HFFc6 (cell line): ENCODE data around the gene LRCOL1. TPM values are rescaled to one million over a fixed set of nuclear protein-coding genes. Genes with fewer than 3 reads are reported as not detected.
A peak's percentile ranks its signal among the peaks of the same experiment; 100 is the strongest.

Experiments
- DNase-seq: peaks from one replicate; pipeline ENCODE4 v3.0.0-alpha.2; 2018
- H3K27ac Mint-ChIP-seq: 2 replicates; pipeline ENCODE4 v1.8.0; 2020; ENCODE audit warnings: mild to moderate bottlenecking, mixed read lengths
- H3K27me3 Mint-ChIP-seq: 2 replicates; pipeline ENCODE4 v1.8.0; 2021; ENCODE audit warnings: mild to moderate bottlenecking, moderate library complexity, mixed read lengths; ENCODE audit not compliant: insufficient read depth
- H3K36me3 Mint-ChIP-seq: 2 replicates; pipeline ENCODE4 v1.8.0; 2021; ENCODE audit warnings: low read depth, mixed read lengths
- H3K4me1 Mint-ChIP-seq: 2 replicates; pipeline ENCODE4 v1.8.0; 2020; ENCODE audit warnings: low read depth, mixed read lengths
- H3K4me3 Mint-ChIP-seq: 2 replicates; pipeline ENCODE4 v1.8.0; 2020; ENCODE audit warnings: mild to moderate bottlenecking, moderate library complexity, mixed read lengths
- H3K9me3 Mint-ChIP-seq: 2 replicates; pipeline ENCODE4 v1.8.0; 2020; ENCODE audit warnings: mild to moderate bottlenecking, mixed read lengths
- total RNA-seq, 6 experiments: library from RNA; stranded (reverse); fragmentation: NEBNext Ultra II Directional; extraction: Animal tissue kit (Norgen Biotek cat#: 25700); gene quantifications; 2 replicates in 1 of 6; 3 replicates in 5 of 6; pipeline ENCODE4 v1.2.3, GENCODE V29; 2021
- TF ChIP-seq, protein P1 (sequence below): fragments of 200-600 bp; sonication (generic); IDR thresholded peaks from 2 replicates; pipeline ENCODE4 v1.5.0; 2021; ENCODE audit warnings: antibody characterized with exemption, mild to moderate bottlenecking

The LRCOL1 gene
- total RNA-seq, 6 experiments from 2014 or later = 0.23 to 1.00 (median 0.52) TPM

DNA sequence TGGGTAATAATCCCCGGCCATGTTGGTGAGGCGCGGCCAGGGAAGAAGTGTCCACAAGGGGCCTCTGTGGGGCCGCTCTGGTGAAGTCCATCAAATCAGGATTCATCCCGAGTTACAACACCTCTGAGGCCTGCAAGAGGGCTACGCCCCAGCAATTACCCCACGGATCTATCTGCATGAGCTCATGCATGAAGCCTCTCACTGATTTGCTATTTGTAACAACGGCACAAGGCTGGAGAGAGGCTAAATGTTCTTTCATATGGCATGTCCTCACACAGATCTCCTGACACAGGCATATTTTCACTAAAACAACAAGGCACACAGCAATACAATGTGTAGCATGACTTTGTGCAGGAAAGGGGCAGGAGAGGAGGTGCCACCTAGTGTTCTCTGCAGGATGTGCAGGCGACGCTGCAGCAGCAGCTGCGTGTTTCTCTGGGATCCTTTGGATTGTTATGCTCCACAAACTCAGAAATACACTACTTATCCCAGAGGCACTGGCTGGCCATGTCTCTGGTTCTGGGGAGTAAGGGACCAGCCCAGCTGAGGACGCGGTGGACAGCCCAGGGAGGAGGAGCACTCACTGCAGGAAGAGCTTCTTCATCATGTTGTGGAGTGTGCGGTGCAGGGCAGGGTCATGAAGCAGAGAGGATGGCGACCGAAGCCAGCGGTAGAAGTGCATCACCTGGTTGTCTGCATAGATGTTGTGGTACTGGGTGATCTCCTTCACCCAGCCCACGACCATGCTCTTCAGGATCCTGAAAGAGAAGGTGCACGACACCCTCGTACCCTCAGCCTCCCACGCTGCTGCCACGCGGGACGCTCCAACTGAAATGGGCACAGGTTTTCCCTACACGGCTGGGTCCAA is 28.4 kb upstream of the LRCOL1 start:
- no peak overlapping the region for H3K4me3 Mint-ChIP-seq
- H3K27ac Mint-ChIP-seq = no peak overlapping the region
- H3K4me1 Mint-ChIP-seq = no peaks in the 10 kb centered on the region
- DNase-seq = peak; percentile 53
- H3K9me3 Mint-ChIP-seq = no peaks in the 10 kb centered on the region
- peaks cover 2% of the 10 kb centered on the region for H3K27me3 Mint-ChIP-seq
- H3K36me3 Mint-ChIP-seq = peaks cover 35% of the 10 kb centered on the region
- TF ChIP-seq, protein P1, sequence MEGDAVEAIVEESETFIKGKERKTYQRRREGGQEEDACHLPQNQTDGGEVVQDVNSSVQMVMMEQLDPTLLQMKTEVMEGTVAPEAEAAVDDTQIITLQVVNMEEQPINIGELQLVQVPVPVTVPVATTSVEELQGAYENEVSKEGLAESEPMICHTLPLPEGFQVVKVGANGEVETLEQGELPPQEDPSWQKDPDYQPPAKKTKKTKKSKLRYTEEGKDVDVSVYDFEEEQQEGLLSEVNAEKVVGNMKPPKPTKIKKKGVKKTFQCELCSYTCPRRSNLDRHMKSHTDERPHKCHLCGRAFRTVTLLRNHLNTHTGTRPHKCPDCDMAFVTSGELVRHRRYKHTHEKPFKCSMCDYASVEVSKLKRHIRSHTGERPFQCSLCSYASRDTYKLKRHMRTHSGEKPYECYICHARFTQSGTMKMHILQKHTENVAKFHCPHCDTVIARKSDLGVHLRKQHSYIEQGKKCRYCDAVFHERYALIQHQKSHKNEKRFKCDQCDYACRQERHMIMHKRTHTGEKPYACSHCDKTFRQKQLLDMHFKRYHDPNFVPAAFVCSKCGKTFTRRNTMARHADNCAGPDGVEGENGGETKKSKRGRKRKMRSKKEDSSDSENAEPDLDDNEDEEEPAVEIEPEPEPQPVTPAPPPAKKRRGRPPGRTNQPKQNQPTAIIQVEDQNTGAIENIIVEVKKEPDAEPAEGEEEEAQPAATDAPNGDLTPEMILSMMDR = peak; percentile 87

DNA sequence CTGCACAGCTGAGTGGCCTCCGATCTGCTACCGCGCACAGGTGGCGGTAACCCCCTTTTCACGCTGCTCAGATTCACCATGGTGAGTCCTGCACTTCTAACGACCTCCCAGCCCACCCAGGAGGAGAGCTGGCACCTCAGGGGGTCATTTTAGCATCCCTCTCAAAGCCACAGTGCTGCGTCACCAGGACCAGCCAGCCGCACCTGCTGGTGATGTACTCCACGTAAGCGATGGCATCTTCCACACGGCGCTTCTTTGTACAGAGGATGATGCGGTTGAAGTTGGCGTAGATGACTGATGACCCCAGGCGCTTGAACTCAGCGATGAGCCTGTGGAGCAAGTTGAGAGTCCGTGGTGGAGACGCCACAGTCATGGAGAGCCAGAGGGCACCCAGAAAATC is 27.4 kb upstream of the LRCOL1 start:
- Mint-ChIP-seq H3K9me3 (no peaks in the 10 kb centered on the region), H3K4me1 (no peaks in the 10 kb centered on the region), H3K27me3 (peaks cover 2% of the 10 kb centered on the region), H3K4me3 (no peak overlapping the region), H3K36me3 (peaks cover 35% of the 10 kb centered on the region), H3K27ac (no peak overlapping the region)
- TF ChIP-seq, protein P1 = no peak
- DNase-seq = no peak

DNA sequence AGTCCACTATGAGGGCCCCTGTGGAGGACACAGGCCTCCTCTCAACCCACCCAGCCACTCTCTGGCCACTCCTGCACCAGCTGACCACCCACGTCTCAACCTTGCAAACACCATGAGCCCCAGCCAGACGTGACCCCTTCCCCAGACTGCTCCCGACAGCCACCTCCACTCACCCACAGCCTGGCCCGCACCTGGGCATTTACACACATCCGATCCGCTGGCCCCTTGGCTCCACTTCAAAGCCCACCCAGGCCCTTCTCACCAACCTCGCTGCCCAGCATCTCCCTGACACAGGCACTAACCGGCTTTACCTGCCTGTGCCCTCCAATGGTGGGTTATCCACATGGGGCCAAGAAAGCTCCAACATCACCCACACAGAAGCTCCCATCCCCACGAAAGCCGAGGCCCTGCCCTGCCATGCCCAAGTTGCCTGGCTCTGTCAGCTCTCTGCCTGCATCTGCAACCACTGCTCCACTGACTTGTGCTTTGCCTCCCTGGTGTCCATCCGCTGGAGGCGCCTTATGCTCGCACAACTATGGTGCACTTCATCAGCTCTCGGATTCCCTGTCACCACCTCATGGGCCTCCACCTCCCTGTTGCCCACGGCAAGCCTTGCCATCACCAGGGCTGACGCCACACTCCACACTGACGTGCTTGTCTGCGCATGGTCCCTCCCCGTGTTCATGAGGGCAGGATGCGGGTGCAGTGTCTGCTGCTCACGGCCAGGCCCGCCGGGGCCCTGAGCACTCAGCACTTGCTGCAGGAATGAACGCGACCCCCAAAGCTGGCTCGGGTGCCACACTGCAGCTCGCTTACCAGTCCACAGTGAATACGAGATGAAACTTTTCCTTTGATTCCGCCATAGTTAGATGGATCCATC is 24.9 kb upstream of the LRCOL1 start:
- H3K36me3 Mint-ChIP-seq = peaks cover 38% of the 10 kb centered on the region
- no peak overlapping the region for H3K27ac Mint-ChIP-seq
- no peaks in the 10 kb centered on the region for H3K4me1 Mint-ChIP-seq
- no peaks in the 10 kb centered on the region for H3K9me3 Mint-ChIP-seq
- no peaks in the 10 kb centered on the region; the same call in none of the 2 replicates for H3K27me3 Mint-ChIP-seq
- TF ChIP-seq, protein P1 = no peak
- H3K4me3 Mint-ChIP-seq = no peak overlapping the region
- no peak for DNase-seq

DNA sequence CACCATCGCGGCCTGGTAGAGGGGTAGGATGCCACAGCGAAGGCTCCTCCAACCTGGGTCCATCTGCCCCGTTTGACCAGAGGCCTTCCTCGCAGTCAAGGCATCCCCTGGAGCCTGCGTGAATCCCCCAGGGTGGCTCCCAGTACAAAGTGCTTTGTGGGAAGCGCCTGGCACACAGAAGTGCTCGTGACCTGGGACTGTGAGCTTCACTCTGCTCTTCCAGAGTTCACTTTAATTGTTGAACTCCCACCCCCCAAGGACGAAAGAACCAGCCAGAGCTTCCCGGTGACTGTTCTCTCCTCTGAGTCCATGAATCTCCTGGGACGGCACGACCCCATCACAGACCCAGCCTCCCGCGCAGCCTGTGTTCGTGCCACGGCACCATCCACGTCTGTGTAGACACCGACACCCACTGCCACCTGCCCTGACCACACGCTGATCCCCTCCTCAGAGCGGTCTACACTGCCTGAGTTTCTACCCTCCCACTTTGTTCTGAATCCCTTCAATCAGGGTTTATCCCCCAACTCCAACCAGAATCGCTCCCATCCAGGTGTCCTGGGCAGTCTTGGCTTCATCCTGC is 24.1 kb upstream of the LRCOL1 start:
- H3K4me3 Mint-ChIP-seq = no peak overlapping the region
- H3K9me3 Mint-ChIP-seq = no peaks in the 10 kb centered on the region
- TF ChIP-seq, protein P1 = no peak
- no peak overlapping the region for H3K27ac Mint-ChIP-seq
- peaks cover 42% of the 10 kb centered on the region for H3K36me3 Mint-ChIP-seq
- H3K27me3 Mint-ChIP-seq = peaks cover 2% of the 10 kb centered on the region
- no peak for DNase-seq
- H3K4me1 Mint-ChIP-seq = no peaks in the 10 kb centered on the region

DNA sequence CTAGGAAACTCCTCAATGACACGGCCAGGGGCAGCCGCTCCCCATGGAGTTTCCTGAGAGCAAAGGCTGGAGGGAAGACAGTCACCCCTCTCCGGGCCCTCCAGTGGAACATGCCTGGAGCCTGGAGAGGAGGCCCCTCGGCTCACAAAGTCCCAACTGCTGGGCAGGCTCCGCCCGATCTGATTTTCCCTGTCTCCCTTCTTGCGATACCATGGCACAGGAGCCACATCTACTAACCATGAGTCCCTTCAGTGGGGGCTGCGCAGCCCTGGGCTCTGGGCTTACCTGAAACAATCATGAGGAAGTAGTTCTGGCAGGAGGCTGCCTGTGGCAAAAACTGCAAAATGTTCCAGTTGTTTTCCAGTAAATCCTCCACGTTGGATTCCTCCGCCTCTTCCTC is 23.5 kb upstream of the LRCOL1 start:
- TF ChIP-seq, protein P1 = no peak
- H3K4me3 Mint-ChIP-seq = no peak overlapping the region
- DNase-seq = no peak
- peaks cover 3% of the 10 kb centered on the region for H3K27me3 Mint-ChIP-seq
- H3K9me3 Mint-ChIP-seq = no peaks in the 10 kb centered on the region
- H3K4me1 Mint-ChIP-seq = no peaks in the 10 kb centered on the region
- H3K36me3 Mint-ChIP-seq = peaks cover 42% of the 10 kb centered on the region
- no peak overlapping the region for H3K27ac Mint-ChIP-seq
